OCI-LY7 (cell line): ENCODE data around the gene MTCL1.

ENCODE experiments used
- CTCF ChIP-seq: fragments of 200-600 bp; sonication (generic); conservative IDR thresholded peaks from 2 replicates; pipeline ENCODE4 v1.5.1; 2014; ENCODE audit warnings: mild to moderate bottlenecking, antibody characterized with exemption, low read length, moderate library complexity, mixed read lengths
- EZH2phosphoT487 ChIP-seq: fragments of 200-600 bp; sonication (generic); IDR thresholded peaks from 2 replicates; pipeline ENCODE4 v1.6.1; 2018; ENCODE audit warnings: low read depth, borderline replicate concordance, mild to moderate bottlenecking, mixed run types, antibody characterized with exemption, low read length, moderate library complexity, mixed read lengths

- no peak for TF ChIP-seq CTCF
- no peak for TF ChIP-seq EZH2phosphoT487
These were observed 61.4 kb downstream of the MTCL1 start for GRCh38 chr18:8766559-8767293.
